Left lung (tissue), 10 donors: Measurements from ENCODE around the gene JAGN1. TPM values are rescaled to one million over a fixed set of nuclear protein-coding genes. Genes with fewer than 3 reads are reported as not detected.
"Not testable (repeated sequence)": the region's sequence is repeated elsewhere in the genome, so short reads cannot be mapped to it uniquely, and the experiment has no call there.

Source experiments
- ATAC-seq: fragments of 200-7000 bp; cut with Tn5 transposase; one replicate; pipeline ENCODE4 v1.9.1; 2020; ENCODE audit warnings: moderate library complexity
- DNase-seq, 4 donors: peaks; one replicate each; pipeline ENCODE4 v3.0.0-alpha.2; 2013 to 2020
- H3K27ac ChIP-seq, 2 donors: fragments of 200-600 bp; sonication (generic) in 1 of 2; one replicate each; pipeline versions ENCODE4 v1.5.0 to v1.8.0; 2020 to 2021
- H3K27me3 ChIP-seq, 2 donors: fragments of 200-600 bp; sonication (generic) in 1 of 2; one replicate each; pipeline versions ENCODE4 v1.5.0 to v1.8.0; 2020 to 2021
- H3K36me3 ChIP-seq, 2 donors: fragments of 200-600 bp; sonication (generic) in 1 of 2; one replicate each; pipeline versions ENCODE4 v1.5.0 to v1.8.0; 2020 to 2021
- H3K4me1 ChIP-seq, 2 donors: fragments of 200-600 bp; one replicate each; pipeline ENCODE4 v1.8.0; 2021
- H3K4me3 ChIP-seq, 2 donors: fragments of 200-600 bp; sonication (generic) in 1 of 2; one replicate each; pipeline versions ENCODE4 v1.5.0 to v1.8.0; 2020 to 2021; ENCODE audit warnings: mild to moderate bottlenecking in 1 of 2
- H3K9me3 ChIP-seq, 2 donors: fragments of 200-600 bp; sonication (generic) in 1 of 2; one replicate each; pipeline versions ENCODE4 v1.5.0 to v1.8.0; 2020 to 2021
- CTCF ChIP-seq, 2 donors: fragments of 200-600 bp; sonication (generic) in 1 of 2; IDR thresholded peaks; one replicate each; pipeline versions ENCODE4 v1.5.0 to v1.8.0; 2021; ENCODE audit warnings: antibody characterized with exemption in 2 of 2
- intact Hi-C, 2 donors: fragments of 100-400 bp; cut with DNase I; formaldehyde crosslinking; loops; one replicate each; pipeline versions ENCODE4 v1.11.2 to v1.14.2; 2022
- polyA plus RNA-seq, 6 donors: library from polyadenylated mRNA; unstranded; fragments of 120-200 nt; gene quantifications; one replicate each; pipeline ENCODE4 v1.2.1, GENCODE V29; 2013; ENCODE audit not compliant: insufficient read length in 6 of 6
- total RNA-seq, 2 donors: library from RNA; stranded (reverse); fragmentation: NEBNext Ultra II Directional; extraction: Animal tissue kit (Norgen Biotek cat#: 25700); gene quantifications; one replicate each; pipeline ENCODE4 v1.2.1, GENCODE V29; 2021
- donor health status: DM: no; HTN: yes; CAD: no.
- donor health status: DM: no; HTN: no; CAD: no.

Gene JAGN1
- total and polyA plus RNA-seq, 8 donors: 25.1 to 38.5 (median 34.9) TPM

- no peak for TF ChIP-seq CTCF (IDR thresholded peaks at IDR 0.05)
- H3K4me3 ChIP-seq: no peak overlapping the region
- H3K27ac ChIP-seq: no peak overlapping the region
- peaks cover 4 to 27% of the 10 kb centered on the region in 2 donors for H3K4me1 ChIP-seq
- DNase-seq (no peak), ATAC-seq (no peak)
- intact Hi-C loops: no loop called here
- H3K36me3 ChIP-seq: peaks cover 0 to 4% of the 10 kb centered on the region in 2 donors
- no peaks in the 10 kb centered on the region for H3K27me3 ChIP-seq
- H3K9me3 ChIP-seq: no peaks in the 10 kb centered on the region
Observed at GRCh38 chr3:9899289-9899791, 8.9 kb downstream of the JAGN1 start.

- intact Hi-C loops, DNase-seq, H3K9me3 ChIP-seq, ATAC-seq, H3K4me3 ChIP-seq, H3K27me3 ChIP-seq, H3K27ac ChIP-seq, H3K36me3 ChIP-seq: not testable (repeated sequence)
- H3K4me1 ChIP-seq: peaks cover 4 to 27% of the 10 kb centered on the region in 2 donors
Observed at GRCh38 chr3:9900965-9901415, 10.6 kb downstream of the JAGN1 start.

DNA sequence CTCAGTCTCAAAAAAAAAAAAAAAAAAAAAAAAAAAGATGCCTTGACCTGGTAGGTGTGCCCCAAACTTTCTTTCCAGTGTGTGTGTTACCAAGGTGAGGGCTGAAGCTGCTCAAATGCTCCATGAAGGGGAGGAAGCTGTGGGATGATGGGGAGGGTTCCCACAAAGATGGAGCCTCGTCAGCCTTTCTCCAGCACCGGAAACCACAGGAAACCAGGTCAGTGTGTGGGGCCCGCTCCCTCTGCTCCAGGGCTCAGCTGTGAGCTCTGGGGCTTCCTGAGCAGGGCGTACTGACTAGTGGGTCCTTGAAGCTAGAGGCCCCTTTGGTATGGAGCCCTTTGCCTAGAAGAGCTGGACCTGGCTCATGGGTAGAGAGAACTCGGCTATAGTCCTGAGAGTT, 11.6 kb downstream of the JAGN1 start:
- no peak for ATAC-seq
- no peak for TF ChIP-seq CTCF (IDR thresholded peaks at IDR 0.05)
- Histone ChIP-seq H3K9me3 (no peaks in the 10 kb centered on the region), H3K27ac (peak overlapping the region in 1 of 2 donors; percentile 2), H3K4me1 (peaks cover 4 to 27% of the 10 kb centered on the region in 2 donors), H3K27me3 (no peaks in the 10 kb centered on the region), H3K36me3 (no peaks in the 10 kb centered on the region), H3K4me3 (no peak overlapping the region)
- no peak for DNase-seq
- intact Hi-C loops: no loop called here

GRCh38 chr3:9902372-9903237, 12.2 kb downstream of the JAGN1 start, which contains the start of gene IL17RE:
Gene IL17RE, plus strand, starts transcription at chr3:9902848. Its CDS starts 85 bp downstream, at chr3:9902933.
- Histone ChIP-seq H3K36me3 (no peaks in the 10 kb centered on the region), H3K9me3 (no peaks in the 10 kb centered on the region), H3K27ac (peak within 1 kb of the TSS; percentile 43 to 58), H3K4me3 (peak within 1 kb of the TSS; percentile 28 to 38), H3K4me1 (peaks cover 4 to 27% of the 10 kb centered on the region in 2 donors), H3K27me3 (no peaks in the 10 kb centered on the region)
- intact Hi-C loops: no loop called here
- ATAC-seq: peak; percentile 88
- DNase-seq: peak in 3 of 4 donors; percentile 62 to 85 (median 64)
- TF ChIP-seq CTCF (IDR thresholded peaks at IDR 0.05): no peak

GRCh38 chr3:9903238-9903624, 12.8 kb downstream of the JAGN1 start:
- intact Hi-C loops: no loop called here
- DNase-seq: no peak
- no peak for TF ChIP-seq CTCF (IDR thresholded peaks at IDR 0.05)
- Histone ChIP-seq H3K4me3 (peak overlapping the region; percentile 28 to 38), H3K36me3 (no peaks in the 10 kb centered on the region), H3K4me1 (peaks cover 4 to 27% of the 10 kb centered on the region in 2 donors), H3K27me3 (no peaks in the 10 kb centered on the region), H3K27ac (peak overlapping the region; percentile 43 to 58), H3K9me3 (no peaks in the 10 kb centered on the region)
- ATAC-seq: peak; percentile 34
